Immature natural killer cell (primary cell): ENCODE data around the gene NLRP11. TPM values are rescaled to one million over a fixed set of nuclear protein-coding genes. Genes with fewer than 3 reads are reported as not detected.

Experiments used
- DNase-seq, 3 donors: peaks; one replicate each; pipeline ENCODE4 v3.0.0; 2022; ENCODE audit warnings: mixed read lengths in 1 of 3
- H3K27ac Mint-ChIP-seq, 6 donors: one replicate each; pipeline ENCODE4 v1.8.0; 2020; ENCODE audit warnings: mixed read lengths in 6 of 6, mild to moderate bottlenecking in 5 of 6, inconsistent platforms in 4 of 6, moderate library complexity in 3 of 6
- H3K27me3 Mint-ChIP-seq, 3 donors: one replicate each; pipeline ENCODE4 v1.8.0; 2020 to 2021; ENCODE audit warnings: low read depth in 3 of 3, mild to moderate bottlenecking in 3 of 3, mixed read lengths in 3 of 3, moderate library complexity in 3 of 3, inconsistent platforms in 1 of 3
- H3K36me3 Mint-ChIP-seq, 3 donors: one replicate each; pipeline ENCODE4 v1.8.0; 2020; ENCODE audit warnings: mixed read lengths in 3 of 3, inconsistent platforms in 2 of 3, mild to moderate bottlenecking in 2 of 3
- H3K4me1 Mint-ChIP-seq, 2 donors: one replicate each; pipeline ENCODE4 v1.8.0; 2020; ENCODE audit warnings: inconsistent platforms in 2 of 2, mild to moderate bottlenecking in 2 of 2, mixed read lengths in 2 of 2, moderate library complexity in 1 of 2
- H3K4me3 Mint-ChIP-seq, 5 donors: one replicate each; pipeline ENCODE4 v1.8.0; 2020; ENCODE audit warnings: mild to moderate bottlenecking in 5 of 5, mixed read lengths in 5 of 5, inconsistent platforms in 3 of 5, moderate library complexity in 3 of 5
- H3K9me3 Mint-ChIP-seq, 6 donors: one replicate each; pipeline ENCODE4 v1.8.0; 2020; ENCODE audit warnings: mild to moderate bottlenecking in 6 of 6, mixed read lengths in 6 of 6, inconsistent platforms in 4 of 6, moderate library complexity in 3 of 6
- polyA plus RNA-seq, 3 donors: library from polyadenylated mRNA; unstranded; fragments of 300-500 nt; fragmentation: Illumina TruSeq; gene quantifications; one replicate each; pipeline ENCODE4 v1.2.3, GENCODE V29; 2021

Gene NLRP11
- not detected for polyA plus RNA-seq

DNA sequence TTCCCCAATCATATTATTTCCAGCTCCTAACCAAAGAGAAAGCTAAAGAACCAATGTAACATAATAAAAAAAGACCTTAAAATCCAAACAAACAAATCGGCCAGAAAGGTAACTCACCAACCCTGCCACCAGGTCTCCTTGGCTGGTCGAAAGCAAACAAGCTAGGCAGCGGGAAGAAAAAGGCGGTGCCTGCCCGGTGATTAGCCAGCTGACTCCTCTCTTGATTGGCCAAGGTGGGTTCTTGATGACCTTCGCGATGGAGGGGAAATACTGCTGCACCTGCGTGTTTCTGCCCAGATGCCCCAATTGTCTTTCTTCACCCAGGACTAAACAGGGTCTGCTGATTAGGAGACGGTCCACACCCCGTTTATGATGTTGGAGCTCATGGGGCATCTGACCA is at the start of gene NLRP11:
NLRP11 (minus strand) TSS at position 154 of the 400 bp plus-strand sequence. CDS start 13,825 bp downstream, outside the sequence.
- H3K36me3 Mint-ChIP-seq, result no peaks in the 10 kb centered on the region
- no peak within 1 kb of the TSS for H3K27ac Mint-ChIP-seq
- no peaks in the 10 kb centered on the region for H3K4me1 Mint-ChIP-seq
- H3K27me3 Mint-ChIP-seq, result no peaks in the 10 kb centered on the region
- DNase-seq, result no peak
- H3K9me3 Mint-ChIP-seq, result peaks cover 0 to 2% (median 0%) of the 10 kb centered on the region in 6 donors
- no peak within 1 kb of the TSS for H3K4me3 Mint-ChIP-seq

DNA sequence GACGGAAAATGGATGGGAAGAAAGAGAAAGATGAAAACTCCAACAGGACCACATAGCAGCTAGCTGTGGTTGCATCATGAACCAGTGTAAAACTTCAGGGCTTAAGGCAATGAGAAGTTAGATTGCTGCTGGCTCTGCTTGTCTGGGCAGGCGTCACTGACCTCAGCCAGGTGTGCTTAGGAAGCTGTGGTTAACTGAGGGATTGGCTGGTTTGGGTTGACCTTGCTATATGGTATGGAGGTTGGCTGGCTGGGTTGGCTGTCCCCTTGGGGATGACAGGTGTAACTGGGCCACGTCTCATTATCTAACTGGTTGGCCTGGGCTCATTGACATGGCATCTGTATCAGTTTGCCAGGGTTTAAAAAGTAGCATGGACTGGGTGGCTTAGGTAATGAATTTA is 45.4 kb upstream of the NLRP11 start:
- Mint-ChIP-seq H3K27ac (no peak overlapping the region), H3K36me3 (no peaks in the 10 kb centered on the region), H3K4me1 (no peaks in the 10 kb centered on the region), H3K27me3 (peaks cover 0 to 4% (median 3%) of the 10 kb centered on the region in 3 donors), H3K9me3 (peaks cover 0 to 10% (median 2%) of the 10 kb centered on the region in 6 donors), H3K4me3 (no peak overlapping the region)
- no peak for DNase-seq

DNA sequence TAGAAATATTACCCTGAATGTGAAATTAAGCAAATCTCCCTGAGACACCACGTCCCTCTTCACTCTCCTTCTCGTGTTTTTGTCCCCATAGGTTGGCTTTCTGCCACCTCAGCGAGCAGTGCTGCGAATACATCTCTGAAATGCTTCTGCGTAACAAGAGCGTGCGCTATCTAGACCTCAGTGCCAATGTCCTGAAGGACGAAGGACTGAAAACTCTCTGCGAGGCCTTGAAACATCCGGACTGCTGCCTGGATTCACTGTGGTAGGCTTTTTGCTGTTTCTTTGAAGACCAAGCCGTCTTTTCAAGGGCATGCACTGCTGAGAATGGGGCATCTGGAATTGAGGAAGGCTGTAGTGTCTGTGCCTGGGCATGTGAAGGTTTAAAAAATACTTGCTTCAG is 38.9 kb upstream of the NLRP11 start:
- no peak for DNase-seq
- peaks cover 0 to 3% (median 0%) of the 10 kb centered on the region in 3 donors for H3K36me3 Mint-ChIP-seq
- H3K27me3 Mint-ChIP-seq, result peaks cover 0 to 4% (median 0%) of the 10 kb centered on the region in 3 donors
- H3K4me3 Mint-ChIP-seq, result no peak overlapping the region
- H3K4me1 Mint-ChIP-seq, result no peaks in the 10 kb centered on the region
- peaks cover 2 to 17% (median 5%) of the 10 kb centered on the region in 6 donors for H3K9me3 Mint-ChIP-seq
- H3K27ac Mint-ChIP-seq, result no peak overlapping the region

DNA sequence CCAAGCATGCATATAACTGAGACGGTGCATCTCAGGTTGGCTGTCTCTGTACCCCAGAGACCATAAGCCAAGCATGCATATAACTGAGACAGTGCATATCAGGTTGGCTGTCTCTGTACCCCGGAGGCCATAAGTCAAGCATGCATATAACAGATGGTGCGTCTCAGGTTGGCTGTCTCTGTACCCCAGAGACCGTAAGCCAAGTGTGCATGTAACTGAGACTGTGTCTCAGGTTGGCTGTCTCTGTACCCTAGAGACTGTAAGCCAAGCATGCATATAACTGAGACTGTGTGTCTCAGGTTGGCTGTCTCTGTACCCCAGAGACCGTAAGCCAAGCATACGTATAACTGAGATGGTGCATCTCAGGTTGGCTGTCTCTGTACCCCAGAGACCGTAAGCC is 35.3 kb upstream of the NLRP11 start:
- Mint-ChIP-seq H3K4me1 (no peaks in the 10 kb centered on the region), H3K9me3 (peaks cover 2 to 22% (median 8%) of the 10 kb centered on the region in 6 donors), H3K27me3 (peaks cover 0 to 4% (median 0%) of the 10 kb centered on the region in 3 donors), H3K27ac (no peak overlapping the region), H3K36me3 (peaks cover 0 to 3% (median 0%) of the 10 kb centered on the region in 3 donors), H3K4me3 (no peak overlapping the region)
- DNase-seq, result no peak

DNA sequence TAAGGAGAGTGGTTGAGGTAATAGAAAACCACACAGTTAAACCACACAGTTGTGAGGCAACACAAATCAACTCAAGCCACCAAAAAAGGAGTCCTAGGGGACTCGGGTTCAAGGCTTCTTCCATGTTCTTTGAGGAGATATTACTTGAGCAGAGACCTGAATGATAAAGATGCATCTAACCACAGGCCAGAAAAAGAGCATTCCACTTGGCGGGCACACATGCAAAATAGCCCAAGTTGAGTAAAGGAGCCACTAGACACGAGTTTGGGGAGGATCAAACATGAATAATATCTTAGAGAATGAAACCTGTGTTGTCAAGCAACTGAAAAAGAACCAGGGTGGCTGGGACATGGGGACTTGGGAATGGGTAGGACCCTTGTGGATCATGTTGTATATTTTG is 34.7 kb upstream of the NLRP11 start:
- Mint-ChIP-seq H3K27ac (no peak overlapping the region), H3K4me3 (no peak overlapping the region), H3K36me3 (peaks cover 0 to 3% (median 0%) of the 10 kb centered on the region in 3 donors), H3K4me1 (no peaks in the 10 kb centered on the region), H3K27me3 (peaks cover 0 to 4% (median 2%) of the 10 kb centered on the region in 3 donors), H3K9me3 (peaks cover 2 to 22% (median 8%) of the 10 kb centered on the region in 6 donors)
- no peak for DNase-seq

DNA sequence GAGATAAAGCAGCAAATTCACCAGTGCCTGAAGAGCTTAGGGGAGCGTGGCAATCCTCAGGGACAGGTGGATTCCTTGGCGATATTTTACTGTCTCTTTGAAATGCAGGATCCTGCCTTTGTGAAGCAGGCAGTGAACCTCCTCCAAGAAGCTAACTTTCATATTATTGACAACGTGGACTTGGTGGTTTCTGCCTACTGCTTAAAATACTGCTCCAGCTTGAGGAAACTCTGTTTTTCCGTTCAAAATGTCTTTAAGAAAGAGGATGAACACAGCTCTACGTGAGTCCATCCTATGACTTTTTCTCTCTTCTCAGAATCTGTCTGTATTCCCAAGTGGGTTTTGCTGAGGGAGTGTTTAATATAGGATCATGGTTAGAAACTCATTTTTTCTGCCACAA is 27.2 kb upstream of the NLRP11 start:
- H3K9me3 Mint-ChIP-seq, result peaks cover 0 to 5% (median 2%) of the 10 kb centered on the region in 6 donors
- H3K36me3 Mint-ChIP-seq, result no peaks in the 10 kb centered on the region
- DNase-seq, result no peak
- H3K27ac Mint-ChIP-seq, result no peak overlapping the region
- H3K4me3 Mint-ChIP-seq, result no peak overlapping the region
- H3K27me3 Mint-ChIP-seq, result peaks cover 2 to 4% (median 3%) of the 10 kb centered on the region in 3 donors
- H3K4me1 Mint-ChIP-seq, result no peaks in the 10 kb centered on the region

DNA sequence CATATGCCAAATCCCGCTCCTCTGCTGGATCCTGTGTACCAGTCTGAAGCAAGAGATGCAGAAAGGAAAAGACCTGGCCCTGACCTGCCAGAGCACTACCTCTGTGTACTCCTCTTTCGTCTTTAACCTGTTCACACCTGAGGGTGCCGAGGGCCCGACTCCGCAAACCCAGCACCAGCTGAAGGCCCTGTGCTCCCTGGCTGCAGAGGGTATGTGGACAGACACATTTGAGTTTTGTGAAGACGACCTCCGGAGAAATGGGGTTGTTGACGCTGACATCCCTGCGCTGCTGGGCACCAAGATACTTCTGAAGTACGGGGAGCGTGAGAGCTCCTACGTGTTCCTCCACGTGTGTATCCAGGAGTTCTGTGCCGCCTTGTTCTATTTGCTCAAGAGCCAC is 26.6 kb upstream of the NLRP11 start:
- H3K27ac Mint-ChIP-seq, result no peak overlapping the region
- H3K36me3 Mint-ChIP-seq, result no peaks in the 10 kb centered on the region
- no peaks in the 10 kb centered on the region for H3K4me1 Mint-ChIP-seq
- H3K4me3 Mint-ChIP-seq, result no peak overlapping the region
- peaks cover 2 to 4% (median 3%) of the 10 kb centered on the region in 3 donors for H3K27me3 Mint-ChIP-seq
- DNase-seq, result no peak
- peaks cover 0 to 6% (median 3%) of the 10 kb centered on the region in 6 donors for H3K9me3 Mint-ChIP-seq

DNA sequence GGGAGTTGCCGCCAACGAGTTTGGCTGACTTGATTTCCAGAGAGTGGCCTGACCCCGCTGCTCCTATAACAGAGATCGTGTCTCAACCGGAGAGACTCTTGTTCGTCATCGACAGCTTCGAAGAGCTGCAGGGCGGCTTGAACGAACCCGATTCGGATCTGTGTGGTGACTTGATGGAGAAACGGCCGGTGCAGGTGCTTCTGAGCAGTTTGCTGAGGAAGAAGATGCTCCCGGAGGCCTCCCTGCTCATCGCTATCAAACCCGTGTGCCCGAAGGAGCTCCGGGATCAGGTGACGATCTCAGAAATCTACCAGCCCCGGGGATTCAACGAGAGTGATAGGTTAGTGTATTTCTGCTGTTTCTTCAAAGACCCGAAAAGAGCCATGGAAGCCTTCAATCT is 26.2 kb upstream of the NLRP11 start:
- H3K4me3 Mint-ChIP-seq, result no peak overlapping the region
- H3K36me3 Mint-ChIP-seq, result no peaks in the 10 kb centered on the region
- DNase-seq, result no peak
- no peak overlapping the region for H3K27ac Mint-ChIP-seq
- no peaks in the 10 kb centered on the region for H3K4me1 Mint-ChIP-seq
- peaks cover 2 to 4% (median 3%) of the 10 kb centered on the region in 3 donors for H3K27me3 Mint-ChIP-seq
- H3K9me3 Mint-ChIP-seq, result peaks cover 0 to 10% (median 4%) of the 10 kb centered on the region in 6 donors

DNA sequence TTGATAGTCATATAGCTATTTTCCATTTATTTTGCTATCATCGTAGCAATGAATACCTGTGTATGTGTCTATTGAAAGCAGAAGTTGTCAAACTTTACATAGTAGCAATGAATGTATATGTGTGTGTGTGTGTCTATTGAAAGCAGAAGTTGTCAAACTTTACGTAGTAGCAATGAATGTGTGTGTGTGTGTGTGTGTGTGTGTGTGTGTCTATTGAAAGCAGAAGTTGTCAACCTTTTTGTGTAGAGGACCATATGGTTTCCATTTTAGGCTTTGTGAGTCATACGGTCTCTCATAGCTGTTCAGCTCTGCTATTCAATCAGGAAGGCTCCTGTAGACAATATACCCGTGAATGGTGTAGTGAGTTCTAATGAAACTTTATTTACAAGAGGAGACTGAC is 25.4 kb upstream of the NLRP11 start:
- Mint-ChIP-seq H3K27ac (no peak overlapping the region), H3K4me3 (no peak overlapping the region), H3K9me3 (peaks cover under 1 to 10% (median 4%) of the 10 kb centered on the region in 6 donors), H3K27me3 (peaks cover 2 to 4% (median 3%) of the 10 kb centered on the region in 3 donors), H3K36me3 (no peaks in the 10 kb centered on the region), H3K4me1 (no peaks in the 10 kb centered on the region)
- no peak for DNase-seq

DNA sequence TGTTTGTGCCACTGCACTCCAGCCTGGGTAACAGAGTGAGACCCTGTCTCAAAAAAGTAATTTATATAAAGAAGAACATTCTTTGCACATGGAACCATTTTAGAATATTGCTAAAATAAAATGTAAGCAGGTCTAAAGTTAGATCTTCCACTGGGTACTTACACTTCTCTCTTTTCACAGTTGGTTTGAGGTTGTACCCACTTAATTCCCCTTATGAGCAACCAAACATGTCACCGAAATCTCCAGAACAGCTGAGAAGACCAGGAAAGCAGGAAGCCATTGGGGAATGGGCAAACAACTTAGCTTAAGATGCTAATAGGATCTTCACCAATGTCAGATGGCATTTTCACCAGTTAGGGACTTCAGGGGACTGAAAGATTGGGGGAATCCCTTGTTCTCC is 23.4 kb upstream of the NLRP11 start:
- DNase-seq, result no peak
- Mint-ChIP-seq H3K9me3 (peaks cover 2 to 15% (median 9%) of the 10 kb centered on the region in 6 donors), H3K4me1 (no peaks in the 10 kb centered on the region), H3K27ac (no peak overlapping the region), H3K27me3 (peaks cover 0 to 4% (median 3%) of the 10 kb centered on the region in 3 donors), H3K4me3 (no peak overlapping the region), H3K36me3 (no peaks in the 10 kb centered on the region)

DNA sequence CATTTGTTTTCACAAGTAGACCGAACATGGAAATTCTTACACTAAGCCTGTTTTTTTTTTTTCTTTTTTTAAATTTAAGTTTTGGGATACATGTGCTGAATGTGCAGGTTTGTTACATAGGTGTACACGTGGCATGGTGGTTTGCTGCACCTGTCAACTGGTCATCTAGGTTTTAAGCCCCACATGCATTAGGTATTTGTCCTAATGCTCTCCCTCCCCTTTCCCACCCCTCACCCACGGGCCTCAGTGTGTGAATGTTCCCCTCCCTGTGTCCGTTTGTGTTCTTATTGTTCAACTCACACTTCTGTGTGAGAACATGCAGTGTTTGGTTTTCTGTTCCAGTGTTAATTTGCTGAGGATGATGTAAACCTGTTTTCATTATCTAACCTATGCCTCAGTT is 7.1 kb upstream of the NLRP11 start:
- Mint-ChIP-seq H3K36me3 (no peaks in the 10 kb centered on the region), H3K4me3 (no peak overlapping the region), H3K4me1 (no peaks in the 10 kb centered on the region), H3K27me3 (peaks cover 0 to 9% (median 1%) of the 10 kb centered on the region in 3 donors), H3K27ac (no peak overlapping the region), H3K9me3 (peaks cover 0 to 12% (median 2%) of the 10 kb centered on the region in 6 donors)
- no peak for DNase-seq

DNA sequence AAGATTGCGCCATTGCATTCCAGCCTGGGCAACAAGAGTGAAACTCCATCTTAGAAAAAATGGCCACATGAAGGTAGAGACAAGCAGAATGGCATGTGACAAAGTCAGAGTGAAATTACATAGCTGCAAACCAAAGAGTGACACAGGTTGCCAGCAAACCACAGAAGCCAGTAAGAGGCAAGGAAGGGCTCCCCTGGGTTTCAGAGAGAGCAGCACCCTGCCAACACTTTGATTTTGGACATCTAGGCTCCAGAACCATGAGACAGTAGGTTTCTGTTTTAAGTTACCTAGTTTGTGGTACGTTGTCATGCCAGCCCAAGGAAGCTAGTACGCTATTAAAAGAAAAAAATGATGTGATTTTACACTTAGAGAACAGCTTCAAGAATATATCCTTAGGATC is 6.5 kb upstream of the NLRP11 start:
- H3K4me1 Mint-ChIP-seq, result no peaks in the 10 kb centered on the region
- H3K9me3 Mint-ChIP-seq, result peaks cover 0 to 9% (median under 1%) of the 10 kb centered on the region in 6 donors
- no peak overlapping the region for H3K4me3 Mint-ChIP-seq
- H3K36me3 Mint-ChIP-seq, result no peaks in the 10 kb centered on the region
- H3K27ac Mint-ChIP-seq, result no peak overlapping the region
- DNase-seq, result no peak
- H3K27me3 Mint-ChIP-seq, result peaks cover 0 to 7% (median 1%) of the 10 kb centered on the region in 3 donors

DNA sequence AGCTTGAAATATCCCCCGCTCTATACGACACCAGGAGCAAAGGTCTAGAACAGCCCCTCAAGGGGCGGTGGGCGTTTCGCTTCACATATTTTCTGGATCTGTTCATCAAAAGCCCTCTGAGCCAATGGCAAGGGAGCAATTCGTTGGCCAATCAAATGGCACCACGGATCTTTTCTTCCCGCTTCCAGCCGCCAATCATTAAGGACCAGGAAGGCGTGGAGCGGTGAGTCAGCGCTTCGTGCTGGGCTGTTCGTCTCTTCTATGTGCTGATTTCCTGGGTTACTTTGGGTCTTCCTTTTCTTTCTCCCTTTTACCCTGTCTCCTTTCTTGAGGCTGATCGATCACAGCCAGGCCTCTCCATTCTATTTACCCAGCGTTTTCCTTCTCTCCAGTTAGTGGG is 4.5 kb upstream of the NLRP11 start, which contains the start of gene NLRP4:
NLRP4 (plus strand) TSS at position 201 of the 400 bp plus-strand sequence. CDS start 15,541 bp downstream, outside the sequence.
- peaks cover 0 to 9% (median 0%) of the 10 kb centered on the region in 6 donors for H3K9me3 Mint-ChIP-seq
- DNase-seq, result no peak
- no peak within 1 kb of the TSS for H3K4me3 Mint-ChIP-seq
- no peak within 1 kb of the TSS for H3K27ac Mint-ChIP-seq
- no peaks in the 10 kb centered on the region for H3K4me1 Mint-ChIP-seq
- peaks cover 0 to 2% (median 0%) of the 10 kb centered on the region in 3 donors for H3K27me3 Mint-ChIP-seq
- H3K36me3 Mint-ChIP-seq, result no peaks in the 10 kb centered on the region

DNA sequence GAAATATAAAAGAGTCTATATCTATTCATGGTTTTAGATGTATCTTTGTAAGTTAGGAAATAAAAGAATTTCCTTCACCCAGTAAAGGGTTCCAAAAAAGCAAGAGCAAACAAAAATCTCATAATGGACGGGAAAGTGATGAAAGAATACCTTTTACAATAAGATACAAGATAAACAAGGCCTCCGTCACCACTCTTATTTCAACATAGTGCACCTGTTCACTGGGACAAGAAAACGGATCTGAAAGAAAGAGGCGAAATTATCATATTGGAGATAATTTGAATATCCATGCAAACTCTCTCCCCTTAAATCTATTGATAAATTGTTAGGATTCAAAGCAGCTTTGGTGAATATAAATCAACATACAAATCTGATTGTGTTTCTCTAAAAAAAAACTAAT is 877 bp upstream of the NLRP11 start:
- no peak overlapping the region for H3K4me3 Mint-ChIP-seq
- no peaks in the 10 kb centered on the region for H3K4me1 Mint-ChIP-seq
- H3K27me3 Mint-ChIP-seq, result no peaks in the 10 kb centered on the region
- no peak for DNase-seq
- H3K27ac Mint-ChIP-seq, result no peak overlapping the region
- H3K9me3 Mint-ChIP-seq, result peaks cover 0 to 2% (median 0%) of the 10 kb centered on the region in 6 donors
- H3K36me3 Mint-ChIP-seq, result no peaks in the 10 kb centered on the region

DNA sequence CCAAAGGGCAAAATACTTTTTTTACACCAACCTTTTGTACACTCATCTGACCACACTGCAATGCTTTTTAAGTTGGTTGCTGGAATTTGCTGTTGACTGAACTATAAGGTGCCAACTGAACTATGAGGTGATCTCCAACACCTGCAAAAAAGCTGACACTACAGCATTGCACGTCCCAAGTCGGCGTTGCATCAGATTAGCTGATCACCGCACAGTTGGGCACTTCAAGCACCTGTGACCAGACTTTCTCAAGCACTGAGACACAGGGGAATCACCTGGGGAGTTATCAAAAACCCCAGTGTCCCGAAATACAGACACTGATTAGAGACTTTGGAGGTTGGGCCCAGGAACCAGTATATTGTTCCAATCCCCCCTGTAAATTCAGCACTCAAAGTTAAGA is 1.1 kb downstream of the NLRP11 start:
- no peaks in the 10 kb centered on the region for H3K36me3 Mint-ChIP-seq
- H3K27ac Mint-ChIP-seq, result no peak overlapping the region
- no peaks in the 10 kb centered on the region for H3K27me3 Mint-ChIP-seq
- H3K4me3 Mint-ChIP-seq, result no peak overlapping the region
- no peaks in the 10 kb centered on the region for H3K4me1 Mint-ChIP-seq
- no peaks in the 10 kb centered on the region for H3K9me3 Mint-ChIP-seq
- DNase-seq, result no peak
